ENCODE results near the gene GOLGB1. TPM values are rescaled to one million over a fixed set of nuclear protein-coding genes. Genes with fewer than 3 reads are reported as not detected.

The GOLGB1 gene
- polyA plus RNA-seq, 1 donor from 2014 or later = 30.2 TPM

GRCh38 chr3:121619691-121620090 is 129.8 kb downstream of the GOLGB1 start:
- TF ChIP-seq CTCF (IDR thresholded peaks at IDR 0.05; ENCODE audit: poor library complexity, severe bottlenecking) (no peak), TAF1 (IDR thresholded peaks at IDR 0.05; ENCODE audit: low read depth) (no peak), RAD21 (conservative IDR thresholded peaks at IDR 0.05) (no peak), REST (IDR thresholded peaks at IDR 0.05; ENCODE audit: borderline replicate concordance) (no peak), EZH2 (IDR thresholded peaks at IDR 0.05; ENCODE audit: borderline replicate concordance, insufficient read depth, low read length, poor library complexity, severe bottlenecking) (no peak), MXI1 (conservative IDR thresholded peaks at IDR 0.05; ENCODE audit: poor library complexity, severe bottlenecking) (no peak), EP300 (conservative IDR thresholded peaks at IDR 0.05; ENCODE audit: poor library complexity, severe bottlenecking) (no peak), SMC3 (conservative IDR thresholded peaks at IDR 0.05; ENCODE audit: poor library complexity) (no peak)

More at GRCh38 chr3:121619691-121620090, 129.8 kb downstream of the GOLGB1 start:
- Histone ChIP-seq H3K9me2 (ENCODE audit: insufficient read depth, low read length) (no peaks in the 10 kb centered on the region), H2AFZ (ENCODE audit: low read depth, low read length) (no peak overlapping the region), H3K9me3 (ENCODE audit: low read length) (no peaks in the 10 kb centered on the region), H3K36me3 (ENCODE audit: insufficient read depth, low read length) (no peaks in the 10 kb centered on the region), H3K4me2 (ENCODE audit: low read length) (no peak overlapping the region), H3F3A (ENCODE audit: insufficient read depth, low read length, poor library complexity, severe bottlenecking) (no peaks in the 10 kb centered on the region), H3K79me2 (replicated peaks; ENCODE audit: insufficient read depth, low read length) (no peaks in the 10 kb centered on the region), H3K27ac (ENCODE audit: low read length) (no peak overlapping the region), H3K27me3 (ENCODE audit: insufficient read depth, low read depth, low read length) (no peaks in the 10 kb centered on the region), H4K20me1 (ENCODE audit: insufficient read depth) (no peaks in the 10 kb centered on the region), H3K9ac (ENCODE audit: low read length) (no peak overlapping the region), H3K4me3 (ENCODE audit: low read length) (no peak overlapping the region)

Small RNA genes within 50 kb of the gene (small RNA-seq; reads per million reads assigned to genes)
- 0 to 0.16 (median 0) reads per million in 3 experiments for gene RNU4-62P

Other genes with a start within 250 kb of the GOLGB1 start
- 0.10 and 0.16 TPM in 2 replicates for gene POLQ, start 203.8 kb downstream of the GOLGB1 start, polyA plus RNA-seq
- gene ARGFX, start 181.8 kb downstream of the GOLGB1 start, polyA plus RNA-seq = not detected in 2 replicates
- gene FBXO40, start 156.4 kb downstream of the GOLGB1 start, polyA plus RNA-seq = not detected in 2 replicates
- gene HCLS1, start 88.8 kb downstream of the GOLGB1 start, polyA plus RNA-seq = 0.25 and 0.28 TPM in 2 replicates
- gene IQCB1, start 85.3 kb upstream of the GOLGB1 start, polyA plus RNA-seq = 50.2 and 51.8 TPM in 2 replicates
- gene EAF2, start 85.5 kb upstream of the GOLGB1 start, polyA plus RNA-seq = 1.2 and 2.0 TPM in 2 replicates
- 1.6 TPM in 2 replicates for gene SLC15A2, start 144.7 kb upstream of the GOLGB1 start, polyA plus RNA-seq